ENCODE data around the gene NT5C1A. TPM values are rescaled to one million over a fixed set of nuclear protein-coding genes. Genes with fewer than 3 reads are reported as not detected.

NT5C1A gene
- total RNA-seq, 2 experiments from 2014 or later, result 1.1 to 1.3 TPM

GRCh38 chr1:39628807-39629350 is 43.0 kb downstream of the NT5C1A start:
- intact Hi-C loops (cut with DNase I, micrococcal nuclease), result no loop called here
- Histone ChIP-seq H3K4me1 (ENCODE audit: insufficient read depth, low read length) (no peaks in the 10 kb centered on the region), H3K27ac (ENCODE audit: low read depth in 1 of 2, low read length in 2 of 2) (no peak overlapping the region), H3K4me3 (ENCODE audit: low read length) (no peak overlapping the region), H3K36me3 (ENCODE audit: insufficient read depth, low read length) (no peaks in the 10 kb centered on the region), H3K27me3 (ENCODE audit: control insufficient read depth in 1 of 2, insufficient read depth in 2 of 2, low read length in 2 of 2) (peaks cover 0 to 3% of the 10 kb centered on the region in 2 experiments), H3K9me3 (ENCODE audit: control insufficient read depth in 1 of 2, insufficient read depth in 1 of 2, low read length in 2 of 2) (no peaks in the 10 kb centered on the region)
- Mint-ChIP-seq H3K36me3 (ENCODE audit: low read depth) (no peaks in the 10 kb centered on the region), H3K4me1 (ENCODE audit: low read depth) (no peaks in the 10 kb centered on the region), H3K9me3 (no peaks in the 10 kb centered on the region), H3K4me3 (no peak overlapping the region), H3K27ac (no peak overlapping the region), H3K27me3 (peaks cover 22% of the 10 kb centered on the region)
- ChIA-PET POLR2A (no interaction called here), CTCF (no interaction called here)
- ATAC-seq (ENCODE audit: poor library complexity), result no peak
- DNase-seq, result no peak
- TF ChIP-seq CTCF (IDR thresholded peaks at IDR 0.05), result no peak

DNA sequence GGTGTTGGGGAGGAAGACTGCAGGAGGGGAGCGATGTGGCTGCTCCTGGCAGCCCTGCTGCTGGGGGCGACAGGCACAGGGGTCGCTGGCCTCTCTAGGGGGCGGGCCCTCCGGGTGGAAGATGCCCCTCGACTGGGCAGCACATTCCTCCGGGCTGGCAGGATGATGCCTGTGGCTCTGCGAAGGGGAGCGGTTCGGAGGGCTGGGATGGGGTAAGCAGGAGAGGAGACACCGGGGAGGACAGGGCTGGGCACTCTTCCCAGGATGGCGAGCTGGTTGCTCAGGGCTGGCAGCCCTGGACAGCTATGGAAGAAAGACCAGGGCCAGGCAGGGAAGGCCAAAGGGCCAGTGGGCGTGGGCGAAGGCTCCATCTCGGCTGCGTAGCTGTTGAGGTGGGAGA is 45.3 kb downstream of the NT5C1A start:
- no peaks in the 10 kb centered on the region for H3K9me3 ChIP-seq (ENCODE audit: control insufficient read depth in 1 of 2, insufficient read depth in 1 of 2, low read length in 2 of 2)
- no peak for TF ChIP-seq CTCF (IDR thresholded peaks at IDR 0.05)
- H3K27ac ChIP-seq (ENCODE audit: low read depth in 1 of 2, low read length in 2 of 2), result no peak overlapping the region
- ChIA-PET CTCF (no interaction called here), POLR2A (no interaction called here)
- intact Hi-C loops (cut with DNase I, micrococcal nuclease), result no loop called here
- H3K27me3 ChIP-seq (ENCODE audit: control insufficient read depth in 1 of 2, insufficient read depth in 2 of 2, low read length in 2 of 2), result no peaks in the 10 kb centered on the region
- no peaks in the 10 kb centered on the region for H3K9me3 Mint-ChIP-seq
- H3K4me1 ChIP-seq (ENCODE audit: insufficient read depth, low read length), result no peaks in the 10 kb centered on the region
- no peaks in the 10 kb centered on the region for H3K4me1 Mint-ChIP-seq (ENCODE audit: low read depth)
- no peak overlapping the region for H3K4me3 ChIP-seq (ENCODE audit: low read length)
- H3K27me3 Mint-ChIP-seq, result peaks cover 16% of the 10 kb centered on the region
- H3K36me3 ChIP-seq (ENCODE audit: insufficient read depth, low read length), result no peaks in the 10 kb centered on the region
- no peak for DNase-seq
- H3K4me3 Mint-ChIP-seq, result no peak overlapping the region
- ATAC-seq (ENCODE audit: poor library complexity), result no peak
- H3K27ac Mint-ChIP-seq, result no peak overlapping the region
- H3K36me3 Mint-ChIP-seq (ENCODE audit: low read depth), result no peaks in the 10 kb centered on the region

GRCh38 chr1:39625462-39626273 is 46.2 kb downstream of the NT5C1A start:
- no peak for ATAC-seq (ENCODE audit: poor library complexity)
- POLR2A ChIA-PET, result no interaction called here
- no peak overlapping the region for H3K4me3 ChIP-seq (ENCODE audit: low read length)

More at GRCh38 chr1:39625462-39626273, 46.2 kb downstream of the NT5C1A start:
- no peak overlapping the region for H3K27ac ChIP-seq (ENCODE audit: low read depth in 1 of 2, low read length in 2 of 2)
- DNase-seq, result no peak
- intact Hi-C loops (cut with DNase I, micrococcal nuclease), result no loop called here
- H3K36me3 ChIP-seq (ENCODE audit: insufficient read depth, low read length), result no peaks in the 10 kb centered on the region
- TF ChIP-seq CTCF (IDR thresholded peaks at IDR 0.05), result no peak
- H3K4me3 Mint-ChIP-seq, result no peak overlapping the region
- no peaks in the 10 kb centered on the region for H3K4me1 ChIP-seq (ENCODE audit: insufficient read depth, low read length)
- H3K36me3 Mint-ChIP-seq (ENCODE audit: low read depth), result no peaks in the 10 kb centered on the region
- H3K27me3 Mint-ChIP-seq, result peaks cover 15% of the 10 kb centered on the region
- H3K27ac Mint-ChIP-seq, result no peak overlapping the region
- H3K9me3 ChIP-seq (ENCODE audit: control insufficient read depth in 1 of 2, insufficient read depth in 1 of 2, low read length in 2 of 2), result no peaks in the 10 kb centered on the region
- no peaks in the 10 kb centered on the region for H3K9me3 Mint-ChIP-seq
- no peaks in the 10 kb centered on the region for H3K27me3 ChIP-seq (ENCODE audit: control insufficient read depth in 1 of 2, insufficient read depth in 2 of 2, low read length in 2 of 2)
- no peaks in the 10 kb centered on the region for H3K4me1 Mint-ChIP-seq (ENCODE audit: low read depth)
- CTCF ChIA-PET, result no interaction called here
